DMS 273 treated with DMSO at 0.1 percent for 48 hours (cell line): ENCODE data around the gene STOX2.

Experiments used
- DNase-seq: peaks from one replicate; lab custom pipeline; 2025; lab: John Stamatoyannopoulos, UW

The STOX2 gene

DNA sequence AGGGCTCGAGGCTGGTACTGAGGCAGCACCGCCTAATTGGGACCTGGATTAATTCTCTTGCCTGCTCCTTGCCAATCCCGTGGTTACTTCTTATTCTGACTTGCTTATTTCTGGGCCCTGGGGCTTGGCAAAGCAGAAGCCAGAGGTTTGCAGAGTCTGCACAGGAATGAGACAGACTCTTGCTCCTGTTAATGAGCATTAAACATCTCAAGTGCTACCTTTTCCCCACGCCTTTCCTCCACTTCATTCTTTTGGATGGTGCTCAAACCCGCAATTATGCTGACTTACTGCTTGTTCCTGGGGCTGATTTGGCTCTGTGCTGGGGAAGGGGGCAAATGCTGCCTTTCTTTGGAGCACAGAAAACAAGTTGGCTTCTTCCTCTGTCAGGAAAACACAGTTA is 16.5 kb upstream of the STOX2 start:
- no peak for DNase-seq

DNA sequence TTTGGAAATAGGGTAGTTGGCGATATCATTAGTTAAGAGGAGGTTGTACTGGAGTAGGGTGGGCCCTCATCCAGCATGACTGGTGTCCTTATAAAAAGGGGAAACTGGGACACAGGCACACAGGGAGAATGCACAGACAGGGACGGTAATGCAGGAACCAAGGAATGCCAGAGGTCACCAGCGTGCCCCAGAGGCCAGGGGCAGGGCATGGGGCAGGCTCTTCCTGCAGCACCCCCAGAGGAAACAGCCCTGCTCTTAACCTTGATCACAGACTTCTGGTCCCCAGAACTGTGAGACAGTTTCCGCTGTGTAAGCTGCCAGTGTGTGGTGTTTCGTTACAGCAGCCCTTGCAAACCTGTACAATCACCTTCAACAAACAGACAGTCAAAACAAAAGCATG is 15.9 kb upstream of the STOX2 start:
- DNase-seq: no peak

DNA sequence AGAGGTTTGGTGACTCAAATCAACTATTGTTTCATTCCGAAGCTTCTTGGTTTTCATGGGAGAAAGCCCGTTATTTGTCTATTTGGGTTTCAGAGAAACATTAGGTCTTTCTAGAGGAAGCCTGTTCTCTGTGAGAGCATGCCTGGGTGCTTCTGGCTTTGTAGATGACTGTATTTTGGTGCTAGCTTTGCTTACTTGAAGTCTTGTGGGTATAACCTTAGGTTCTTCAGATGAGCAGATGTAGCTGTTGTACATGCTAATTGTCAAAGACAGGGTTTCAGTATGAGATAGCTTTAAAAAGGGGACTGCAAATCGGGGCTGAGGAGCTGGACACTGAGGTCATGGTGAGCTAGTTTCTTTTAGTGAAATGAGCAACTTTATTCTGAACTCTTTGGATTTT is 7.9 kb upstream of the STOX2 start:
- no peak for DNase-seq

- DNase-seq: no peak
Observed at GRCh38 chr4:183898456-183898855, 6.7 kb upstream of the STOX2 start.

DNA sequence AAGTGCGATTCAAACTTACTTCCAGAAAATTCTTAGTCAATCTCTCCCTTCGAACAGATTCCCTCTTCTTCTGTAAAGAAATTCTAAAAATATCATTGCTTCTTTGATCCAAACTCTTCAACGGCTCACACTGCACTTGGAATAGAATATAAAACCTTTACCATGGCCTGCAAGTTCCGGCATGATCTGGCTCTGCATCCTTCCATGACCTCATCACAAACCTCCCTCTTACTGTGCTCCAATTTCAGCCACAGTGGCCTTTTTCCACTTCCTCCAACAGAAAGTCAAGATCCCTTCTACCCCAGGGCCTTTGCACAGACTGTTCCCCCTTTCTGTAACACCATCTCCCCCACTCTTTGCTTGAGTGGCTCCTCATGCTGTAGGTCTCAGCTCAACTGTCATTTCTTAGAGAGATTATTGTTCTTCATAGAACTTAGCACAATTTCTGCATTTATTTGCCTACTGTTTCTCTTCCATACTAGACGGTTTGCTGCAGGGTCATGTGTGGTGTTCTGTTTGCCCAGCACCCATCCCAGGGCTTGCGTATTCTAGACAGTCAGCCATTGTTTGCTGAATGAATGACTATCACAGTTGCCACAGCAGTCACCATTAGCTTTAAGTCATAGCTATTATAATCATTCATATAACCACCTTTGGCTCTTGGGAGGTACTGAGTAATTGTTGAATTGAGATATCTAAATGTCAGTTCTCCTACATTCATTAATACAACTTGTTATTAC is 1.9 kb upstream of the STOX2 start:
- DNase-seq: no peak

- no peak for DNase-seq
Observed at GRCh38 chr4:183905593-183906488, 734 bp downstream of the STOX2 start.

DNA sequence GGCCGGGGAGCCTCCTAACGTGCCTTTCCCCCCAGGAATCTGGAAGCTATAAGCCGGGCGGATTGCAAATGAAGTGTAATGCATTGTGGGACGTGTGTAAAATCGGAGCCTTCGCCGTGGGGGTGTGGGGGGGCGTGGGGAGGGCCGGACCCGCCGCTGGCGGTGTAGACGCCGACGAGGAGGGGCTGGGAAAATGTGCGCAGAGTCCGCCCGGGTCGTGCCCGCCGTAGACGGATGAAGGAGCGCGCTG is 1.3 kb downstream of the STOX2 start:
- no peak for DNase-seq

DNA sequence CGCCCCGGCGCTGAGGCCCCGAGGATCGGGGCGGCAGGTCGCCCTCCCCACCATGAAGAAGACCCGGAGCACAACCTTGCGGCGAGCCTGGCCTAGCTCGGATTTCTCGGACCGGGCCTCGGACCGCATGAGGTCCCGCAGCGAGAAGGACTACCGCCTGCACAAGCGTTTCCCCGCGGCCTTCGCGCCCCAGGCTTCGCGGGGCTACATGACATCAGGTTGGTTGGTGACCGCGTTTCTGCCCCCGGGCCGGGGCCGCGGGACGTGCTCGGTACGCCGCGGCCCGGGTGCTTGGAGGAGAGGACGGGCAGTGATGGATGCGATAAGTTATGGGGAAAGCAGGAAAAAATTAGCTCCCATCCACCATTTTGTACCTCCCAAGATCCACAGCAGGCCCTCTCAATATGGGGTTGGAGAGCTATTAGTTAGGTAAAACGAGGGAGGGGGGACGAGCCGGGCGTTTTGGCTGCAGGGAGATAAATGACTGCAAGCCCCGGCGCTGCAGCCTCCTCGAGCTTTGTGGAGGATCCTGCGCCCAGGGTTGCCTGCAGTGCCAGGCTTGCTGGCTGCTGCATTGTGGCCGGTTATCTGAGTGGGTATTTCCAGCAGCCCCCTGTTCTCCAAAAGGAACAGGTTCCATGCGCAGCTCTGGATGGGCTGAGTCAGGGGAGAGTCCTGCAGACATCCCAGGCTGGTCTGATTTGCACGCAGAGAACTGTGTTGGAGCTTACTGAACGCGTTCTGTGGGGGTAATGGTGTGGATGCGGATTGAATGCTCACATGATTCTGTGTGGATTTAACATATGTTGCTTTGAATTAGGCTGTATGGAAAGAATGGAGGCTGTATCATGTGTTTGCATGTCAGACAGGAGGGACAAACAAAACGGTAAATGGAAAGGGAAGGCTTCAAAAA is 1.9 kb downstream of the STOX2 start:
- no peak for DNase-seq

DNA sequence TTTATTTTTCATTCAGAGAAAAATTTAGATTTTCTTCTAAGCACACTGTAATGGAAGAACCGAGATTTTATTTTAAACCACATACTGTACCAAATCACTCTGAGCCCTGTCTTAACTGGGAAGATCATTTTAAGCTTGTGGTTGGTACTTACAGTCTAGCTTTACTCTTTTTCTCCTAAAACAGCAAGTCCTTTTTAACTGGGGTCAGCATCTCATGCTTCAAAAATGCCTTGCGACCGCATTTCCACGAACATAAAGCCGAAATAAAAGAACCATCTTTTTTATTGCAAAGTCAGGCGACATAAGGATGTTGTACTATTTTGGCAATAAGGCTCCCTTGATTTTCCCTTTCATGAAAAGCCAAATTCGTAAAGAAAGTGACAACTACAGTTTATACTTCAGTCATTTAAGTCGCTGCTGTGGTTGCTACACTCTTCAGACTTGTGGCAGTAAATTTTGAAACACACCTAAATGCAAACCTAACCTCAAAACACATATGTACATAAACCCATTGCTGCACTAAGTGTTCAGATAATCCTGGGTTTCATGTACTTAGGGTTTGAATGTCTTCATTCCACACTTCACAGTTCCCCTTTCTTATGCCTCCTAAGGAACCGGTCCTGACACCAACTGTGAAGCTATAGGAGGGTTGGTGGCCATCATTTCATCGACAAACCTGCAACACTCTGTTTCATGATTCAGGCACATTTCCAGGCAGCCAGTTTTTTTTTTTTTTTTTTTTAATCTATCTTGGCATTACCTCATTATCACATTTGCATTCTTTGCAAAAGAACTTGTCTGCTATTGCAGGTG is 3.0 kb downstream of the STOX2 start:
- DNase-seq: no peak

DNA sequence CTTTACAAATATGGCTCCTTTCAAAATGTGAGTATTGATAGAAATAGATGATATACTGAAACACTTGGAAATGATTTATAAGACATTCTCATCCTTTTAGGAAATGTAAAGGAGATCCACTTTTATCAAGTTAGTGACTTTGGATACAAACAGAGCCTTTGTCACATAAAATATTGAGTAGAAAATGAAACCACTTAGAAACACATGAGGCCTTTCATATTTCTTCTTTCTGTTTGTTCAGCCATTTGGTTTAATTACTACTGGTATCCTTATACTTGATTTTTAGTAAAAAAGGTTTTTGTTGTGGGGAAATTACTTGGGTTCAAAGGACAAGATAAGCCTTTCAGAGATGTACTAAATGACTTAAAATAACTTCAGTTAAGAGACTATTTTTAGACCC is 4.1 kb downstream of the STOX2 start:
- DNase-seq: no peak

- no peak for DNase-seq
Observed at GRCh38 chr4:183909801-183910200, 4.7 kb downstream of the STOX2 start.

- no peak for DNase-seq
Observed at GRCh38 chr4:183912585-183912984, 7.5 kb downstream of the STOX2 start.

GRCh38 chr4:183915976-183916375 is 10.9 kb downstream of the STOX2 start:
- DNase-seq: no peak

DNA sequence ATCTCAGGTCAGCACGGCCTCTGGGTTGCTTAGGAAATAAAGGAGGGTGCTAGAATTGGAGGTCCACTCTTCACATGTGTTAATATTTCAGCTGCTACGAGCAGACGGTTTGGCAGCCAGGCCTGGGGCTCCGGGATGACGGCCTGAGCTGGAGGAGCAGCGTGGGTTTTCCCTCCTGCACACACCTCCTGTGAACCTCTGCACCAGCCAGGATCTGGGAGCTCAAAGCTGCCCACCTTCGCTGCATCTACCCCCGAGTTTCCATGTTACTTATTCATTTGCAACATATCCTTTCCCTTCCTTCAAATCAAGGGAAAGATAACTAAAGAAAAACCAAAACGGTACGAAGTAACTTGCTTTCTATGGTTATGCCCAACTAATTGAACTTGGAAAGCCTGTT is 13.6 kb downstream of the STOX2 start:
- no peak for DNase-seq

DNA sequence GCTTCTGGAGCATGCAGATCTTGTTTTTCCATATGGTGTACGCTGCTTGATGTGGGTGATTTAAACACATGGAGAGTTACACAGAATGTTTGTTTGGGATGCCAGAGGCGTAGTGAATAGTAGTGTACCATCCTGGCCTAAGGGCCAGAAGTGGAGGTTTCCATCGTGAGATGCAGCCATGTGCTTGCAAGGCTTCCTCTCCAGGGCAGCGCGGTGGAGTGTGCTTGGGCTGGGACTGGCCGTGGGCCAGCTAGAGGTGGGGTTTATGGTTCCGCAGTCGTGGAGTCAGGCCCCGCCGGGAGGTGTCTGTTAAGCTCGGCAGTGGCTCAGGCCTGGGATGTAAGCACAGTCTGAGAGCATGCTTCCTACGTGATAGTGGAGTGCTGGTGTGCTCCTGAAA is 14.0 kb downstream of the STOX2 start:
- DNase-seq: no peak

GRCh38 chr4:183920512-183920911 is 15.4 kb downstream of the STOX2 start:
- DNase-seq: no peak

DNA sequence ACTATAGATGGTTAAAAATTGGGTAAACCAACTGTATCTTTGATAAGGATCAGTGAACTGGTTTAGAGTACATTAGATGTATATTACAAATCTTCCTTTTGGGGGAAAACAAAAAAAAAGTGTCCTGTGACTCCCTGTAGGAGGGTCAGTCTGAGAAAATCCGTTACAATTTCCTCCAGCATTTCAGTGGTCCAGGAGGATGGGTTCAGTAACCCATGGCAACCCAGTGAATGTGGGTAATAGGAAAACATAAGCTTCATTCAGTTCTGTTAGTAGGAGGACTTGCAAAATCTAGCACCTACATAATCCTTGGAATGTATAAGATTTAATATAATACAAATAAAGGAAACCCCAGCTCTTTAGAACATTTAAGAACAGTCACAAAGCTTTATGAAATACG is 16.2 kb downstream of the STOX2 start:
- no peak for DNase-seq

DNA sequence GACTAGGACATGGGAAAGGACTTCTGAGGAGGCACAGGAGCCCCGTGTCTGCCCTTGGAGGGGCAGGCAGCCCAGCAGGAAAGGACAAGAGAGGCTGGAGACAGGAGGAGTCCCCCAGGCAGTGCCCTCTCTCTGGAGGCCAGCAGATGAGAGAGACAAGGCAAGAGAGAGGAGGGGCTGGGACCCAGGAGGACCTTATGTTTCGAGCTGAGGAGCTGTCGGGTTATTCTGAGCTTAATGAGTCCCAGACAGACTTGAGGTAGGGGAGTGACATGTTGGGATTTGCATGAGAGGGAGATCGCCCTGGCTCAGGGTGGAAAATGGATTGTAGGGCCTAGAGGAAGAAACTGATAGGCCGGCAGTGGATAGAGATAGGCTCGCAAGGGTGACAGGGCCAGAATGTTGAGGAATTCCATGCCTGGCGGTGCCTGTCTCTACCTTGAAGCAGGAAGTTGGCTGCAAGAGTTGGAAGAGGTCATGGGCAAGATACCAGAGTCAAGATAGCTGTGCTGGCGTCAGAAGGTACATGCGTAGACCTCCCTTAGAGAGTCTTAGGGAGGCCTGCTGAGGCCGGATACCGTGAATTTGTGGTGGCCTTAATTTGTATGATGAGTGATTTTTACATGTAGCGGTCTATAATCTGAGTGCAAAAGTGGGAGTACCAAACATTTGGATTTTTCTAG is 19.4 kb downstream of the STOX2 start:
- DNase-seq: no peak

GRCh38 chr4:183926950-183927349 is 21.8 kb downstream of the STOX2 start:
- DNase-seq: no peak

- no peak for DNase-seq
Observed at GRCh38 chr4:183932576-183932975, 27.5 kb downstream of the STOX2 start.

GRCh38 chr4:183934761-183935160 is 29.7 kb downstream of the STOX2 start:
- DNase-seq: no peak
